Measurements from ENCODE around the gene AIMP2.
"Not testable (repeated sequence)": the region's sequence is repeated elsewhere in the genome, so short reads cannot be mapped to it uniquely, and the experiment has no call there.

The AIMP2 gene

DNA sequence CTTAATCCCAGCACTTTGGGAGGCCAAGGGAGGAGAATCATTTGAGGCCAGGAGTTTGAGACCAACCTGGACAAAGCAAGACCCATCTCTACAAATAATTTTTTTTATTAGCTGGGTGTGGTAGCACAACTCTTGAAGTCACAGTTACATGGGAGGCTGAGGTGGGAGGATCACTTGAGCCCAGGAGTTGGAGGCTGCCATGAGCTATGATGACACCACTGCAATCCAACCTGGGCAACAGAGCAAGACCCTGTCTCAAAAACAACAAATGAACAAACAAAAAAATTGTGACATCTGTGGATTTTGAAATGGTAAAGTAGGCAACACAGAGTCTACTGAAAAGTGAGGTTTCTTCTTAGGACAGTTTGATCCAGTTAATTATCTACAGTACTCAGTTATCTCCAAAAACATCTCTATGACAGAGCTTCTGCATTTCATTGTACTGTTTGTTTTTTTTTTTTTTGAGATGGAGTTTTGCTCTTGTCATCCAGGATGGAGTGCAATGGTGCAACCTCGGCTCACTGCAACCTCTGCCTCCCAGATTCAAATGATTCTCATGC, 18.8 kb downstream of the AIMP2 start:
- Histone ChIP-seq H3K4me1 (ENCODE audit: control insufficient read depth, insufficient read depth, low read length) (no peaks in the 10 kb centered on the region), H3K27ac (ENCODE audit: low read depth, low read length) (no peak overlapping the region), H3K9ac (ENCODE audit: low read depth, low read length) (no peak overlapping the region), H3K36me3 (ENCODE audit: control insufficient read depth, insufficient read depth, low read length) (peaks cover 96% of the 10 kb centered on the region), H3K27me3 (ENCODE audit: control insufficient read depth, insufficient read depth, low read length) (no peaks in the 10 kb centered on the region), H3K9me3 (ENCODE audit: control insufficient read depth, insufficient read depth, low read length) (no peaks in the 10 kb centered on the region), H3K4me3 (ENCODE audit: low read depth, low read length) (no peak overlapping the region)

DNA sequence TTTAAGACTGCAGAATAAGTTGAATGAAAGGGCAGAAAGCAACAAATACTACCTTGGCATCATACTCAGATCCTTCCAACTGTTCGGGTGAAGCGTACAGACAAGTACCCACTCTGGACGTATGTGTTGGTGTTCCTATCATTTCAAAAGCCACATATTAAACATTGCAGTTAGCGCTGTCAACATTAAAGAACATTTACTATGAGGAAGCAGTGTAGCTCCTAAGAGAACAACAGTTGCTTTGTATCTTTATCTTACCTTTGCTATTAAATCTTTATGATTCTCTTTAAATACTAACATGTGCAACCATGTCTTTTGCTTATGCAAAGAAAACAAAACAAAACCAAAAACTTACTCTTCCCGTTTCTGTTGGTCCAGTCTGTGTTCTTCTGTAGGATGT, 19.5 kb downstream of the AIMP2 start:
- Histone ChIP-seq H3K4me3 (ENCODE audit: low read depth, low read length) (no peak overlapping the region), H3K36me3 (ENCODE audit: control insufficient read depth, insufficient read depth, low read length) (peaks cover 95% of the 10 kb centered on the region), H3K27me3 (ENCODE audit: control insufficient read depth, insufficient read depth, low read length) (no peaks in the 10 kb centered on the region), H3K9ac (ENCODE audit: low read depth, low read length) (no peak overlapping the region), H3K9me3 (ENCODE audit: control insufficient read depth, insufficient read depth, low read length) (no peaks in the 10 kb centered on the region), H3K27ac (ENCODE audit: low read depth, low read length) (no peak overlapping the region), H3K4me1 (ENCODE audit: control insufficient read depth, insufficient read depth, low read length) (no peaks in the 10 kb centered on the region)

DNA sequence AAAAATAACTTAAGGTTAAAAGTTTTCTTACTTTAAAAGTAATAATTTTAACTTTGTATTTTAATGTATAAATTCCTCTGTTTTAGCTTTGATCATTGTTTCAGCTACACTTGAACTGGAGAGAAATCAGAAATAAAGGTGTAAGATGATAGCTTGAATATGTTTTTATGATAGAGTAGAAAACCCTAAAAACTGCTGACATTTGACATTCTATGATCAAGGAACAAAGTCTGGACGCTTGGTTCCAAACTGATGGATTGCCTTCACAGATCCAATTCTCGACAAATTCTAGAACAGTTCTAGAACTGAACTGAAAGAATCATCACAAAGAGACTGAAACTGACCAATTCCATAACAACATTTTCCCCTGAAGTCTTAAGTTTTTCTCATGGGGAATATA, 21.9 kb downstream of the AIMP2 start, which contains the start of gene ANKRD61:
ANKRD61 (plus strand) TSS at position 389 of the 400 bp plus-strand sequence; CDS start at position 389, 0 bp downstream.
- no peak within 1 kb of the TSS for H3K4me3 ChIP-seq (ENCODE audit: low read depth, low read length)
- H3K4me1 ChIP-seq (ENCODE audit: control insufficient read depth, insufficient read depth, low read length) = no peaks in the 10 kb centered on the region
- no peaks in the 10 kb centered on the region for H3K9me3 ChIP-seq (ENCODE audit: control insufficient read depth, insufficient read depth, low read length)
- no peaks in the 10 kb centered on the region for H3K27me3 ChIP-seq (ENCODE audit: control insufficient read depth, insufficient read depth, low read length)
- H3K27ac ChIP-seq (ENCODE audit: low read depth, low read length) = no peak within 1 kb of the TSS
- H3K36me3 ChIP-seq (ENCODE audit: control insufficient read depth, insufficient read depth, low read length) = peaks cover 95% of the 10 kb centered on the region
- H3K9ac ChIP-seq (ENCODE audit: low read depth, low read length) = no peak within 1 kb of the TSS

DNA sequence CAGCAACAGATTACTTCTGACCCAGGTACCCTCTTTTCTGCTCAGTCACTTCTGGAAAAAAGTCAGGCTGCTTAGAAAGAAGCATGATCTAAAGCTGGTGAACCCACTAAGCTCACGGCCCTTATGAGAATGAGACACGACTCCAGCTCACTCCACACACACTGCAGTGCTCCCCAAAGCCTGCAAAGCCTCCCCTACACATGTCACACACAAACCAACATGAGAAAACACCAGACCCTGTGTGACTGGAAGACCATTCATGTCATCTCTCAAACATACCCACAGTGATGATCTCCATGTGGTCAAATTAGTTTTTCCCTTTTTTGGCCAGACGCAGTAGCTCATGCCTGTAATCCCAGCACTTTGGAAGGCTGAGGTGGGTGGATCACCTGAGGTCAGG, 22.5 kb downstream of the AIMP2 start:
- no peaks in the 10 kb centered on the region for H3K27me3 ChIP-seq (ENCODE audit: control insufficient read depth, insufficient read depth, low read length)
- no peak overlapping the region for H3K9ac ChIP-seq (ENCODE audit: low read depth, low read length)
- H3K4me1 ChIP-seq (ENCODE audit: control insufficient read depth, insufficient read depth, low read length) = no peaks in the 10 kb centered on the region
- no peaks in the 10 kb centered on the region for H3K9me3 ChIP-seq (ENCODE audit: control insufficient read depth, insufficient read depth, low read length)
- H3K36me3 ChIP-seq (ENCODE audit: control insufficient read depth, insufficient read depth, low read length) = peaks cover 95% of the 10 kb centered on the region
- H3K27ac ChIP-seq (ENCODE audit: low read depth, low read length) = no peak overlapping the region
- no peak overlapping the region for H3K4me3 ChIP-seq (ENCODE audit: low read depth, low read length)

DNA sequence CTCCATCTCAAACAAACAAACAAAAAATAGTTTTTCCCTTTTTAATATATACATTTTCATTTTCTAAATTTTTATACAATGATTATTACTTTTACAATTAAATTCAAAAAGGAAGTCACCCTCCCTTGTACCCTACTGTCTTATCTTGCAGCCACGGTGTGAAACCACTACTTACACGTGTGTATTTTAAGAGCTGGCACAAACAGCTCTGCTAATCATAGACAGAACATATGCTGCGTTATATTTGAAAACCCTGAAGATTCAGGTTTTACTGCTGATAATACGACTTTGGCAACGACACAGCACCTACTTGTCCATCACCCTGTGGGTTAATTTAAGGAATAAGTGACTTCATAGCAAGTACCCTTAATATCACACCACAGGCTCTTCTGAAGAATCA, 23.1 kb downstream of the AIMP2 start:
- H3K27me3 ChIP-seq (ENCODE audit: control insufficient read depth, insufficient read depth, low read length) = no peaks in the 10 kb centered on the region
- H3K36me3 ChIP-seq (ENCODE audit: control insufficient read depth, insufficient read depth, low read length) = peaks cover 95% of the 10 kb centered on the region
- H3K9me3 ChIP-seq (ENCODE audit: control insufficient read depth, insufficient read depth, low read length) = no peaks in the 10 kb centered on the region
- H3K27ac ChIP-seq (ENCODE audit: low read depth, low read length) = no peak overlapping the region
- H3K4me1 ChIP-seq (ENCODE audit: control insufficient read depth, insufficient read depth, low read length) = no peaks in the 10 kb centered on the region
- H3K9ac ChIP-seq (ENCODE audit: low read depth, low read length) = no peak overlapping the region
- no peak overlapping the region for H3K4me3 ChIP-seq (ENCODE audit: low read depth, low read length)

DNA sequence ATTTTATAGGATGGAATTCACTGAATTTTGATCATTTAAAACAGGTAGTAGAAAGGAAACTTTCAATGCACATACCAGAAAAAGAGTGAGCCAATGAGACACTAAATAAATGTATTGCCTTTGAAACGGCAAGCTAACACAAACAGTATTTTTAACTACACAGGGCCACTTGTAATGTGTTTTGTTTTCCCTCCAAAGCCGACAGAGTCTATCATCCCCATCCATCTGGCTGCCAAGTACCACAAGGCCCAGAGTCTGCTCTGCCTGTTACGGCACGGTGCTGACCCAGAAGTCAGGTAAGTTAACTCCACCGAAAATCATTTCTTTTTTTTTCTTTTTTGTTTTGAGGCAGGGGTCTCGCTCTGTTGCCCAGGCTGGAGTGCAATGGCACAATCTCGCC, 23.6 kb downstream of the AIMP2 start:
- H3K36me3 ChIP-seq (ENCODE audit: control insufficient read depth, insufficient read depth, low read length) = peaks cover 95% of the 10 kb centered on the region

DNA sequence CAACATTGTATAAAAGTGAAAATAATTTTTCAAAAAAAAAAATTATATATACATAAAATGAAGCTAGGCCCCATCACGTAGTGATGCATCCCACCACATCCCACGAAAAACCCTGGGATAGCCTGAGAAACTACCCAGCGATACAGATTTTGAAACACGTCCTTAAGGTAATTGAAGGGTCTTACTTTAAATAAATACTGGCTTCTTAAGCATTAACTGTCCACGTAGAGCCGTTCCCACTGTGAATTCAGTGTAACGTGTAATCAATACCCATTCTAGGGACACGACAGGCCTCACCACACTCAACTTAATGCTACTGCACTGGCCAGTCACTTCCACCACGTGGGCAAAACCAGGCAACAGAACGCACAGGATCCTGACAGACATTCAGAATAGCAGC, 26.1 kb downstream of the AIMP2 start:
- no peaks in the 10 kb centered on the region for H3K27me3 ChIP-seq (ENCODE audit: control insufficient read depth, insufficient read depth, low read length)
- peaks cover 93% of the 10 kb centered on the region for H3K36me3 ChIP-seq (ENCODE audit: control insufficient read depth, insufficient read depth, low read length)
- H3K4me3 ChIP-seq (ENCODE audit: low read depth, low read length) = no peak overlapping the region
- H3K4me1 ChIP-seq (ENCODE audit: control insufficient read depth, insufficient read depth, low read length) = no peaks in the 10 kb centered on the region
- H3K9ac ChIP-seq (ENCODE audit: low read depth, low read length) = no peak overlapping the region
- H3K9me3 ChIP-seq (ENCODE audit: control insufficient read depth, insufficient read depth, low read length) = no peaks in the 10 kb centered on the region
- no peak overlapping the region for H3K27ac ChIP-seq (ENCODE audit: low read depth, low read length)

More for the DNA sequence above, 23.6 kb downstream of the AIMP2 start:
- H3K27ac ChIP-seq (ENCODE audit: low read depth, low read length) = no peak overlapping the region
- H3K27me3 ChIP-seq (ENCODE audit: control insufficient read depth, insufficient read depth, low read length) = no peaks in the 10 kb centered on the region
- no peak overlapping the region for H3K9ac ChIP-seq (ENCODE audit: low read depth, low read length)
- no peak overlapping the region for H3K4me3 ChIP-seq (ENCODE audit: low read depth, low read length)
- H3K4me1 ChIP-seq (ENCODE audit: control insufficient read depth, insufficient read depth, low read length) = no peaks in the 10 kb centered on the region
- no peaks in the 10 kb centered on the region for H3K9me3 ChIP-seq (ENCODE audit: control insufficient read depth, insufficient read depth, low read length)

DNA sequence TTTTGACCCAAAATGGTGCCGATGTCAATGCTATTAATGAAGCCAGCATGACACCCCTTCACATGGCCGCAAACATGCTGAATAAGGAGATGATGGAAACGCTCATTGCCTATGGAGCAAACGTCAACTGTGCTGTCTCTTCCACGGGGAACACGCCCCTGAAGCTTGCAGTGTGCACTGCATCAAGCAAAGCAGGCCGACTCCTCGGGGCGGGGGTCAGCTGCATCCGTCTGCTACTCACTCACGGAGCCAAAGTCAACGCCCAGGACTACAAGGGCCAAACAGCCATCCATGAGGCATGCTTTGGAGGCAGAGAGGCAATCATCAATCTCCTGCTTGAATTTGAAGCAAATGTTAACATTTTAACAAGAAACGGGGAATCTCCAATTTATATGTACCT, 26.6 kb downstream of the AIMP2 start:
- Histone ChIP-seq H3K9ac (ENCODE audit: low read depth, low read length) (no peak overlapping the region), H3K36me3 (ENCODE audit: control insufficient read depth, insufficient read depth, low read length) (peaks cover 94% of the 10 kb centered on the region), H3K4me3 (ENCODE audit: low read depth, low read length) (no peak overlapping the region), H3K9me3 (ENCODE audit: control insufficient read depth, insufficient read depth, low read length) (no peaks in the 10 kb centered on the region), H3K27me3 (ENCODE audit: control insufficient read depth, insufficient read depth, low read length) (no peaks in the 10 kb centered on the region), H3K27ac (ENCODE audit: low read depth, low read length) (no peak overlapping the region), H3K4me1 (ENCODE audit: control insufficient read depth, insufficient read depth, low read length) (no peaks in the 10 kb centered on the region)

DNA sequence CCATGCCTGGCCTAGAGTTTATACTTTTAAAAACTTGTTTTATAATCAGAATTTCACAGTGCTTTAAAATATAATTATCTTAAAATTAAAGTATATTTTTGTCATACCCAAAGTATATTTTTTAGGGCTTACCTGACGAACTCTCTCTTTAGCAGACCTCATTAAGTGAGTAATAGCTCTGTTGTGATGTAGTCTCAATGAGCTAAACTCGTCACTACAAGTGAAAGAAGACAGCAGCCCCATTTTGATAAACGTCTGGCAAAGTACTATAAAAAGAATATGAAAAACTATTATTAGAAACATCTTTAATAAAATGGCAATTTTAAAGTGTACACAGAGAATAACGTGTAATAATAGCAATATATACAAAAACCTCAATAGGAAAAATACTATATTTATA, 40.7 kb downstream of the AIMP2 start:
- Histone ChIP-seq H3K4me1 (ENCODE audit: control insufficient read depth, insufficient read depth, low read length) (no peaks in the 10 kb centered on the region), H3K36me3 (ENCODE audit: control insufficient read depth, insufficient read depth, low read length) (peaks cover 83% of the 10 kb centered on the region), H3K9me3 (ENCODE audit: control insufficient read depth, insufficient read depth, low read length) (no peaks in the 10 kb centered on the region), H3K27me3 (ENCODE audit: control insufficient read depth, insufficient read depth, low read length) (no peaks in the 10 kb centered on the region), H3K4me3 (ENCODE audit: low read depth, low read length) (no peak overlapping the region), H3K27ac (ENCODE audit: low read depth, low read length) (no peak overlapping the region), H3K9ac (ENCODE audit: low read depth, low read length) (no peak overlapping the region)

DNA sequence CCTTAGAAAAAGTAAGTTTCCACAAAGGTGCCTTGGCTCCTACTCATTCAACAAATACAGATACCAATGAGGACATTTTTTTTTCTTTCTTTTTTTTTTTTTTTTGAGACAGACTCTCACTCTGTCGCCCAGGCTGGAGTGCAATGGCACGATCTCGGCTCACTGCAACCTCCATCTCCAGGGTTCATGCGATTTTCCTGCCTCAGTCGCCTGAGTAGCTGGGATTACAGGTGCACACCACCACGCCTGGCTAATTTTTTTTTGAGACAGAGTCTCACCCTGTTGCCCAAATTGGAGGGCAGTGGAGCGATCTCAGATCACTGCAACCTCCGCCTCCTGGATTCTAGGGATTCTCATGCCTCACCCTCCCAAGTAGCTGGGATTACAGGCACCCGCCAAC, 42.1 kb downstream of the AIMP2 start:
- H3K27me3 ChIP-seq (ENCODE audit: control insufficient read depth, insufficient read depth, low read length); H3K9me3 ChIP-seq (ENCODE audit: control insufficient read depth, insufficient read depth, low read length); H3K4me3 ChIP-seq (ENCODE audit: low read depth, low read length); H3K9ac ChIP-seq (ENCODE audit: low read depth, low read length); H3K27ac ChIP-seq (ENCODE audit: low read depth, low read length); H3K4me1 ChIP-seq (ENCODE audit: control insufficient read depth, insufficient read depth, low read length): not testable (repeated sequence)
- peaks cover 76% of the 10 kb centered on the region for H3K36me3 ChIP-seq (ENCODE audit: control insufficient read depth, insufficient read depth, low read length)

DNA sequence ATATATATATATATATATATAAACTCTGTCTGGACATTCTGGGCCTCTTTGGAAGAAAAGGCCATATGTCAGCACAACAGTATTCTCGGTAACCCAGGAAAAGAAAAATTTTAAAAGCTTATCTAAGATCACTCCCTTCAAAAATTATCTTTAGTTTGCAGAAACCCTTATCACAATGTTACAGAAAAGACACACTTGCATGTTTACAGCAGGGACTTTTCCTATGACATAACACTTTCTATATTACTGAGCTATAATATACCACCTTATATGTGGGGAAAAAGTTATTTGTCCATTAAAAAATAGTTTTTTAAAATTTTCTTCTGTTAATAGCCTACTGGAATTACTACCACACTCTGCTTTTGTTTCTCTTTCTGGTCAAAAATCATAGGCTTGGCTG, 47.5 kb downstream of the AIMP2 start:
- peaks cover 33% of the 10 kb centered on the region for H3K36me3 ChIP-seq (ENCODE audit: control insufficient read depth, insufficient read depth, low read length)
- no peaks in the 10 kb centered on the region for H3K9me3 ChIP-seq (ENCODE audit: control insufficient read depth, insufficient read depth, low read length)
- H3K27me3 ChIP-seq (ENCODE audit: control insufficient read depth, insufficient read depth, low read length) = no peaks in the 10 kb centered on the region
- H3K4me1 ChIP-seq (ENCODE audit: control insufficient read depth, insufficient read depth, low read length) = peaks cover 3% of the 10 kb centered on the region; the same call in 1 of the 2 replicates
- H3K27ac ChIP-seq (ENCODE audit: low read depth, low read length) = no peak overlapping the region
- H3K4me3 ChIP-seq (ENCODE audit: low read depth, low read length) = no peak overlapping the region
- H3K9ac ChIP-seq (ENCODE audit: low read depth, low read length) = no peak overlapping the region
